HG03135 (cell line): Measurements from ENCODE around the gene MED9.
A peak's percentile ranks its signal among the peaks of the same experiment; 100 is the strongest.

Source experiments
- ATAC-seq: cut with Tn5 transposase; IDR thresholded peaks from one replicate; pipeline ENCODE4 v1.9.1; 2021; ENCODE audit warnings: mild to moderate bottlenecking, moderate library complexity; ENCODE audit not compliant: unreplicated experiment

Gene MED9

DNA sequence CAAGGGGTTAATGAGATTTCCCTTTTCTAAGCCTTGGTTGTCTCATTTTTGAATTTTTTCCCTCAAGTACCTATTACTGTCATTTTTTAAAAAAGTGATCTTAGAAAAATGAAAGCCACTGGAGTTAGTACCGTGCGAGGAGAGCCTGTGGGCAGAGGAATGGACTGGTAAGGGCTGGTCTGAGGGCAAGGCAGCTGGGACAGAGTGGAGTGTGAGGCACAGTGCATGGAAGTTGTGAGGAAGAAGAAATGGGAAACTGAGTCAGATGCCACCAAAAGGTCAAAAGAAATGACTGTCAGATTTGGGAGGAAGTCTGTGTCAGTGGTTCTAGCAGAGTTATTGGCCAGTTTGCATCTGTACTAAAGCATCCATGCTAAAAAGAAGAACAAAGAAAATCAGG, 11.2 kb downstream of the MED9 start:
- ATAC-seq: no peak

DNA sequence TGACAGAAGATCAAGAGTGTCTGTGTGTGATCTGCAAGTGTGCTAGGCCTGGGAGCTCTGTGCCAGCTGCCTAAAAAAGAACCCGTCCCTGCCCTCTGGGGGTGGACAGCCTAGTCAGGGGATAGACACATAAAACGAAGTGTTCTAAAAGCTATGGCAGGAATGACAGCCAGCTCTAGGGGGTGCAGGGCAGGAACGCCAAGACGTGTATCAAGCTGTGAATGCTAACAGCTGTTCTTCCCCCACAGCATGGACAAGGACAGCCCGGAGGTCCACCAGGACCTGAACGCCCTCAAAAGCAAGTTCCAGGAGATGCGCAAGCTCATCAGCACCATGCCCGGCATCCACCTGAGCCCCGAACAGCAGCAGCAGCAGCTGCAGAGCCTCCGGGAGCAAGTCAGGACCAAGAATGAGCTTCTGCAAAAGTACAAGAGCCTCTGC, 14.3 kb downstream of the MED9 start:
- no peak for ATAC-seq

DNA sequence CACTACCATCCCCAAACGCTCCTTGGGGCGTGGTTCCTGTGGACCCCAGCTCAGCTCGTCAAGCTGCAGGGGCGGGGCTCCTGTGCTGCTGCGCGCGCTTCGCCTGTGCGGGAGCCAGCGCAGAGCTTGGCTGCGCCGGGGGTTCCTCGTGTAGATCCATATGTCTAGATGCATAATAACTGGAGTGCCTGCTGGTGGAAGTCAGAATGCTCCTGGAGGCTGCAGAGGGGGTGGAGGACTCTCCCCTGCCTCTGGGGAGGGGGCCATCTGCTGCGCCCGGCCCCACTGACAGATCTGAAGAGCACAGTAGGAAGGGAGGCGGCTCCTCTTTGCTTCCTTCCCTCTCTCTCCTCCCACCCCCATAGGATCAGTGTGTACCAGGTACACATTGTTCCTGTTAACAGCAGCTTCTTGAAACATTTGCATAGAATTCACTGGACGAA, 14.8 kb downstream of the MED9 start:
- no peak for ATAC-seq

DNA sequence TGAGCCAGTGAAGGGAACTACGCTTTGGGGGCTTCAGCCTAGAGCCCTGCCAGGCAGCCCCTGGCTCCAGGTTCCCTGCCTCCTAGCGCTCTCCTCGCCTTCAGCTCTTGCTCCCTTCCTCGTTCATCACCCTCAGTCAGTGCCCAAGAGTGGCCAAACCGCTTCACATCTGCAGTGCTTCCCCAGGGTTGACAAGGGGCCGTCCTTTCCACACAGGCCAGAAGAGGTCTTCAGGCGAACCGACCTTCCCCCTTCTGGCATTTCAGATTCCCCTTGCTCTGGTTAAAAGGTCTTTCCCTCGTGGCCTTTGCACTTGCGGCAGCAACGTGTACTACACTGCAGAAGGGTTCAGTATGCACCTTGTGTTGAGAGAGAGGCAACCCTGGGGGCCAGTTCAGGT, 15.3 kb downstream of the MED9 start:
- no peak for ATAC-seq

DNA sequence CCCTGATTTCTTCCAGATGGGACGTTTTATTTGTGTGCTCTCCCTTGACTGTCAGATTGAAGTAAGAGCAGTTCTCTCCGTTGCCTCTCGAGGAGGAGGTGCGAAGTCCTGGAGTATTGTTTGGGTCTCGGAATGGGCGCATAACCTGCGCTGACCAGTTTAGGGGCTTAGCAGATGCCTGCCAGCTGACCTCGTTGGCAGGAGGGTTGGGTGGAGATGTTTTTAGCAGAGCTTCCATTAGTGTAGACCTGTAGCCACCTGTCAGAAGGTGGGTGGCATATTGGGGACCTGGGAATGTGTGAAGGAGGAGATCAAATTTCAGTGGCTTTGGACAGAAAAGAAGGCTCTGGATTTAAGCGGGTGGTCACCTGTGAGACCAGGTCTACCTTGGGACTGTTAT, 15.8 kb downstream of the MED9 start:
- ATAC-seq: no peak

DNA sequence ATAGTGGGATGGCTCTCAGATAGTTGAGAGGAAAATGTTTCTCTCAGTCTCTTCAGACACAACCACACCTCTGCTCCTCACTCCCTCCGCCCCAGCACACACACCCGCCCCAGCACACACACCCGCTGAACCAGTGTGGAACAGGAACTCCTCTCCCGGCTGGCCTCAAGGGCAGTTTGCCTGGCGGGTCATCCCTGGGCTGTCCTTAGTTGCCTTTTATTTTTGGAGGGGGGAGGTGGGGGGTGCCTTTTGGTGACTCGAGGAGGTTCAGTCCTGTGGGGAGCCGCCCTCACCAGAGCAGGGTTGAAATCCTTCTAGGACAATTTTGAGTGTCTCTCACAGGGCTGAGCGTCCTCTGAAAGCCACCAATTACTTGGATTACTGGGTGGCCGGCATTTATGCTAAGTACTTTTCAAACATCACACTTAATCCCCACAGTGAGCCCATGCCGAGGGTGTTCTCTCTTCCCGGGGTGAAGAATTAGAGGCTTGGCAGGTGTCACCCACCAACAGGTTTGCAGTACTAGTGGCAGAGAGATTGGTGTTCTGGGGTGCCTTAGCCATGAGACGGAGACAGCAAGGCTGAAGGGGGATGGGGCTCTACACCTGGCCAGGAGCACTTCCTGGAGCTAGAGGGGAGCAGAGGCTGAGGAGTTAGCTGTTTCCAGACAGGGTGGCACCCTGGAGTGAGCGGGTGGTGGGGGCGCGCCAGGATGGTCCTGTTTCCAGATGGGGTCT, 16.6 kb downstream of the MED9 start:
- ATAC-seq: no peak

DNA sequence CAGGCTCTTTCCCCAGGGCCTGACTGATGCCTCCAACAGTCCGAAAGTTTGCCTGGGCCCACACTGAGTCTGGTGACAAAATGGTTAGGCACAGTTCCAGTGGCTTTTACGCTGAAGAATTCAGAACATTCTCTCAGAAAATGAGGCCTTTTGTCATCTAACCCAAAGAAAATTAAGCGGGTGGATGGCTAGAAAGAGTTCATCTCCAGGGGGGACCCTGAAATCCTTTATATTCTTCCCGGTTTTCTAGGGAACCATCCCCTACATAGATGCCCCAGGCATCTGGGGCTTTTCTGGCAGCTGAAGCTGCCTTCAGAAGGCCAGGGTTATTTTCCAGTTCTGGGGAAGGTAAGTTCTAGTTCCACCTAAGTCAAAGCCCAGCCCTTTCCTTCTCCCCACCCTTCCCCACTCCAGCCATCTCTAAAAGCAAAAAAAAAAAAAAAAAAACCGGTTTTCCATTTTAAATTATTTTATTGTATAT, 17.2 kb downstream of the MED9 start:
- ATAC-seq: no peak

DNA sequence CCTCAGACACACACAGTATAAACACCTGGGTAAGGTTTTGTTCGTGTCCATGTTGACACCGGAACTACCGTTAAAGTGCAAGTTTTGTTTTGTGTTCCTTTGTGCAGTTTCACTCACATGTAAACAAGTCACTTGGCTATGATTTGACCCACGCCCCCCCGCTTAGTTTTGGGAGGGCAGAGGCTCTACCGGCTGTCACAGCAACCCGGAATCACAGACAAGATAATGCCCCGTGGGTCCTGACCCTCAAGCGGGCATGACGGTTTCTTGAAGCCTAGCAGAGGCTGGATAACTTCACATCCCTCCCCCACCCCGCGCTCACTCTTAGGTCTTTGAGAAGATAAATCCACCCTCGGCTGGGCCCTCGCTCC, 17.7 kb downstream of the MED9 start:
- no peak for ATAC-seq

DNA sequence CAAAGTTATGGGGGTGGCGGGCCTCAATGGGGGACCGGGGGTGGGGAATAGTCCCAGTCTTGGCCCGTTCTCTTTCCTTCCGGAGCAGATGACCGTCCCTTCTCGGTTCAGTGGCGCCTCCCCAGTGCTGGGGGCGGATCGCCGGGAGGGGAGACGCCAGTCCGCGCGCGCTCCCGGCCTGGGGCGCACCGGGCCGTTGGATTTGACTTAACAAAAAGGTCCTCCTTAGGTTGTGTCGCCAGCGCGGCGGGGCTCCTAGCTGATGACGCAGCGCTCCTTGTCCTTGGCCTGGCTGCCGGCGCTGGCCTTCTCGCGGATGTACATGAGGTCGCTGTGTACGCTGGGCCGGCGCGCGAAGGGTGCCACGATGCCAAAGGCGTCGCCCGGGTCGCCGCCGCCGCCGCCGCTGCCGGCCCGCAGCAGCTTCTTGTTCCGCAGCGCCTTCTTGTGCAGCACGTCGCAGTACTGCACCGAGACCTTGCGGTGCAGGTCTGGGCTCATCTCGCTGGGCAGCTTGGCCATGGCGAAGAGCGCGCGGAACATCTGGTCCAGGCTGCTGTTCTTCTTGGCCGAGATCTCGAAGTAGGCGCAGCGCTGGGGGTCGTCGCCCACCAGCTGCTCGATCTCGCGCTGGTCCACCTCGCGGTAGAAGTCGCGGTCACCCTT, 18.2 kb downstream of the MED9 start:
- ATAC-seq: no peak

DNA sequence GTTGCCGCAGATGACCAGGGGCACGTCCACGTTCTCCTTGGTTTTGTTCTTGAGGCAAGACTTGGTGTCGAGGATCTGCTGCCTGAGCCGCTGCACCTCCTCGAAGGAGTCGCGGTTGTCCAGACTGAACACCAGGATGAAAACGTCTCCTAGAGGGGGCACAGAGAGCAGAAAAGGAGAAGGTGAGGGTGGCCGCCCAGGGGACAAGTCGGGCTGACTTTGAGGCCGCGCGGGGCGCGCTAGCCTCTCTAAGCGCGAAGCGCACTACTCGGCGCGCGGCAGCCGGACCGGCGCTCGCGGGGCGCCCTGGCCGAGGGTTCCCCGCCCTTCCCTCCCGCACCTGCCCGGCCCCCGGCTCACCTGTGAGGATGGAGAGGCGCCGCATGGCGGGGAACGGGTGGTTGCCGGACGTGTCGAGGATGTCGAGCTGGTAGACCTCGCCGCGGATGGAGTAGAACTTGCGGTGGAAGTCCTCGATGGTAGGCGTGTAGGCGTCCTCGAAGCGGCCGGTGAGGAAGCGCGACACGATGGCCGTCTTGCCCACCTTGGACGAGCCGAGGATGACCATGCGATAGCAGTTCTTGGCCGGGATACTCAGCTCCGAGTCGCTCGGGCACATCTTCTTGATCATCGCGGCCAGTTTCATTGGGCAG, 18.9 kb downstream of the MED9 start:
- ATAC-seq: no peak

DNA sequence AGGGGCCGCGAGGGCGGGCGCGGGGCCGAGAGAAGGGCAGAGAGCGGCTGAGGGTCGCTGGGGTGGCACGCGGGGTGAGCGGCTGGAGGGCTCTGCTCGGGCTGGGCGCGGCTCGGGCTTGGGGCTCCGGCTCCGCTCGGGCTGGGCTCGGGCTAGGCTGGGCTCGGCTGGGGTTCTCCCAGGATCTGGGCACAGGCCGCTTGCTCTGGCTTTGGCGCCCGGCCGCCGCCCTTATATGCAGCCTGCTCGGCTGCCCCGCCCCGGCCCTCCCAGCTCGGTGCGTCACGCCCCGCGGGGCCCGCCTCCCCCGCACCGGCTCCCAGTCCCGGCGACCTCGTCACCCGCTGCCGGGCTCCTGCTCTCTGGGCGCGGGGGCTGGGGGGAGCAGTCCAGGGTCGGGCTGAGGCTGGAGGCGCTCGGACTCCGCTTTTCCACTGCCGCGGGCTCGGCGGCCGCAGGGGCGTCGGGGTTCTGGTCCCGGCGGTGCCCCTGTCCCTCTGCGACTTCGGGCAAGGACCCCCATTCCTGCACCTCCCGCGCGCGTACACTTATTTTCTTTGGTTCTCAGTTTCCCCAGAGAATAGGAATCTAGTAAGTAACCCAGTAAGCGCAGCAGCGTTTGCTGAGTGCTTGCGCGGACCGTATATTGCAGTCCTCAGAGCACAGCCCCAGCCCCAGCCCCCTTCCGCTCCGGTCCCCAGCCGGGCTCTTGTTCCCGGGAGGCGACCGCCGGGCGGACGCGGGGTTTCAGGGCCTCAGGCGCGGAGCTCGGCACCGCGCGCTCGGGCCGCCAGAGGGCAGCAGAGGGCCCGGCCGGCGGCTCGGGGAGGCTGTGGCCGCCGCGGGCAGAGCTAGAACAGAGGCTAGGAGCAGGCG, 19.6 kb downstream of the MED9 start, which contains the start of gene RASD1:
TSS of gene RASD1 (minus strand) at position 207 of the 876 bp plus-strand sequence. CDS start 214 bp downstream, outside the sequence.
- ATAC-seq: peak; percentile 55

DNA sequence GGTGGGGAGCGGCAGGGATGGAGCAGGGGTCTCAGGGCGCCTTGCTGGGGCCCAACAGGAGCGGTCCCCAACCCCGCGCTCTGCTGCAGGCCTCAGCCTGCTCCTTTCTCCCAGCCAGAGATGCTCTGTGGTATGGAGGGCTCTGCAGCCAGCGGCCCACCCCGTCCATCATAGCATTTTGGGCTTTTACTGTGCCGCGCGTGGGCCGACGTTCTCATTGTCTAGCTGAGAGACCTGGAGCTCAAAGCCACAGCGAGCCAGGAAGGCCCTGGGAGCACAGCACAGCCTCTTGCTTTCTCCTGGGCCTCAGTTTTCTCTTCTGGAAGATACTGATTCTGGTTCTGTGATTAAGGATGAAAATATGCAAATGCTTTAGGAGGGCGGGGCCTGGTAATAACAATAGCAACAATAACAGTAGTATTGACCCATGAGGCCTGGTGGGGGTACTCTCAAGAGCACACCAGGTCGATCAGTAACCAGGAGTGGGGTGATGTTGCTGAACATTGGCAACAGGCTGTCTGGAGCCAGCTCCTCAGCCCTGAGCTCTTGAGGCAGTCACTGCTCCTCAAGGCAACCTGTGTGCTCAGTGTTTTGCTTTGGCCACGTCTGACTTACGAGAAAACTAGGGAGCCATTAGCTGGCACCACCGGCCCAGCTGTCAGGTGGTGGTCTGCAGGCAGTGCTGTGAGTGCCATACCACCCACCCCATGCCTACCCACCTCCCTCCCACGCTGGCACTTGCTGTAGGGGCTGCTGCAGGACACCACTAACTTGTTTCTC, 20.5 kb downstream of the MED9 start:
- no peak for ATAC-seq

DNA sequence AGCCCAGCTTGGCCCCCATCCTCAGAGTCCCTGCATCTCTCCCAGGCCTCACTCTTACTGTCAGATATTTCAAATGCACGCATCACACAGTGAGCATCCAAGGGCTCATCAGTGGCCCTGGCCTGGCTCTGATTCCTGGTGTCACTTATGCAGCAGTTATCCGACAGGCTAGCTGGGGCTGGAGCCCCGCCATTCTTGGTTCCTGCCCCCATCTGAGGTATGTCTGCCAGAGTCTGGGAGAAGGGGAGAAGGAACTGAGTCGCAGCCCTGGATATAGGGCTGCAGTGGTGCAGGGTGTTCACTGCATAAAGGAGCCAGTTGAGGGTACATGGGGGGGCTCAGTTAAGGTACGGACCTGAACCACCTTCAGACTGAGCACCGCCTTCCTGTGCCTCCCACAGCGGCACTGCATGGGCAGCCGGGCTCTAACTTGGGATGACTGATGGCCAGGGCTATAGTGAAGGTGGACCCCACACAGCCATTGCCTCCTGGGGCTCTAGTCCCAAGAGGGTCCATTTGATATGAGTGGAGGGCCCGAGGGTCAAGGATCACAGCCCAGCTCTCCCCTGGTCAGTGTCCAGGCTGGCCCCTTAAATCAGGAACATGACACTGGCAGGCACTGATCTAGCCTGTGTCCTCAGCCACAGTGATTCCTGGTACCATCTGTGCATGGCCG, 21.2 kb downstream of the MED9 start:
- no peak for ATAC-seq

DNA sequence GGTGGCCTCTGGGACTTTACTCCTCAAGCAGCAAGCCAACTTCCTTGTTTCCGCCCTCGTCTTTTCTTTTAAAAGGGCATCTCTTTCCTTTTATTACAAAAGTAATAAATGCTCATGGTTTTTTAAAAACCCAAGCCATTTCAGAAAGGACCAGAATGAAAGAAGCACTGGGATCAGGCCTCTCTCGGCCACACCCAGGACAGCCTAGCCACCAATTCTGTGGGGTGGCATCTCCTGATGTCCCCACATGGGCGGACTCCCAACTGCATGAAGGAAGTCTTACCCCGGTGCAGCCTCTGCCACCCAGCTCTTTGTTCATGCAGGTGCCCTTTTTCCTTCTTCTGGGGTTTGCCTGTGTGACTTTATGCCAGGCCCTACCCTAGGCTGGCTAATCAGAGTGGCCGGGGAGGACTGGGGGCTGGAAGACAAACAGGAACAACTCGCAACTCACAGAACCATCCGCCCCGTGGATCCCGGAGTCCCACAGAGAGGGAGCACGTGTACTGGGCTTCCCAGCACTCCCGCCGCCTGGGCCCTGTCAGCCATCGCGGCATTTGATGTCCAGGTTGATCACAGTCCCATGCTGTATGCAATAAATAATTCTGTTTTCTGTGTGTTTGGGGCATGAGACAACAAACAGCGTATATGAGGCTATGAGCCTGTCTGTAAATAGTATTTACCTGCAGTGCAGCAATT, 22.0 kb downstream of the MED9 start:
- ATAC-seq: no peak

DNA sequence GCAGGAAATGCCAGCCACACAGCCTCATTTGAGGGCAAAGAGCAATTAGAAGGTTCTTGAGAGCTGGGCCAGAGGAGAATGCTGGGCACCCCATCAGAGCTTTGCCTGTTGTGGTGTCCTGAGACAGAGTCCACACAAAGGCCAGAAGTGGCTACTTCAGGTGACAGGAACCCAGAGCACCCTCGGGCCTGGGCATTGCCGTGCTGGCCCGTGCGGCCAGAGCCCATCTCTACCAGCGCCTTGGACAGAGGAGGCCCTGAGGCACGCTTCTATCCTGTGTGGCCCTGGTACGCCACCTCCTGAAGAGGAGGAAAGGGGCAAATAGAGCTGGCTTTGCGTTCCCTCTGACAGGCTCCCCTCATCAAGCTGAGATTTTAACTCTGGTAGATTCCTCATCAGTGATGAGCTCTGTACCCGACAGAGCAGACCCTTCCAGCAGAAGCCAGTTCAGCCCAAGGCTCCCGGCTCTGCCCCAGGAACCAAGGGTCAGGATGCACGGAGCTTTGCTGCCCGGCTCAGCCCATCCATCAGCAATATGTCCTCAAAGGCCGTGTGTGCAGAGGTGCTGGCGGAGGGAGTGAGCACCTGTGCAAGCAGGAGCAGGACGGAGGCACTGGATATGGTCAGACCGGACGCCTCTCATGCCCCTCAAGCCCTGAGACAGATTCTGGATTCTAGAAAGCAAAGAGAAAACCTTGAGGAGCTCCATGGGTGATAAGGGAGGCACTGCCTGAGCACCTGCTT, 22.8 kb downstream of the MED9 start:
- ATAC-seq: no peak

DNA sequence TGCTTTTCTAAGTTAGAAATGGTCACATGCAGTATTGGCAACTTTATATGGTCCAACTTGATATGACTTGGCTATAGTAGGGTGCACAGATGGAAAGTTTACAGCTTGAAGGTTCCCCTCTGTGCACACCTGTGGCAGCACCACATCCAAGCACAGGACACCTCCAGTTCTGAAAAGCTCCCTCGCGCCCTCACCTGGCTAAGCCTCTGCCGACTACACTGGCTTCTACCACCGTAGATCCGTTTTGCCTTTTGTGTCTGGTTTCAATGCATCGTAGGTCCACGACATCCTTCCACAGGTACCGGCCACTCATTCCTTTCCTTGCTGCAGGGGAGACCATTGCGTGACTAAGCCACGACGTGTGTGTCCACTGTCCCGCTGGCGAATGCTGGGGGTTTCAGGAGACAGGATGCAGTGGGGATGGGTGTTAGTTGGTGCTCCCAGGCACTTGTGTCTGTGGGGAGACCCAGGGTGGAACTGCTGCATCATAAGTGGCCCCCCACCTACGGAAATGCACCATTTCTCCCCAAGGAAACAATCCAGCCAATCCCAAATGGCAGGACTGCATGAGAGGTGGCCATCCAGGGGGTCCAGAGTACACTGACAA, 24.3 kb downstream of the MED9 start:
- ATAC-seq: no peak

DNA sequence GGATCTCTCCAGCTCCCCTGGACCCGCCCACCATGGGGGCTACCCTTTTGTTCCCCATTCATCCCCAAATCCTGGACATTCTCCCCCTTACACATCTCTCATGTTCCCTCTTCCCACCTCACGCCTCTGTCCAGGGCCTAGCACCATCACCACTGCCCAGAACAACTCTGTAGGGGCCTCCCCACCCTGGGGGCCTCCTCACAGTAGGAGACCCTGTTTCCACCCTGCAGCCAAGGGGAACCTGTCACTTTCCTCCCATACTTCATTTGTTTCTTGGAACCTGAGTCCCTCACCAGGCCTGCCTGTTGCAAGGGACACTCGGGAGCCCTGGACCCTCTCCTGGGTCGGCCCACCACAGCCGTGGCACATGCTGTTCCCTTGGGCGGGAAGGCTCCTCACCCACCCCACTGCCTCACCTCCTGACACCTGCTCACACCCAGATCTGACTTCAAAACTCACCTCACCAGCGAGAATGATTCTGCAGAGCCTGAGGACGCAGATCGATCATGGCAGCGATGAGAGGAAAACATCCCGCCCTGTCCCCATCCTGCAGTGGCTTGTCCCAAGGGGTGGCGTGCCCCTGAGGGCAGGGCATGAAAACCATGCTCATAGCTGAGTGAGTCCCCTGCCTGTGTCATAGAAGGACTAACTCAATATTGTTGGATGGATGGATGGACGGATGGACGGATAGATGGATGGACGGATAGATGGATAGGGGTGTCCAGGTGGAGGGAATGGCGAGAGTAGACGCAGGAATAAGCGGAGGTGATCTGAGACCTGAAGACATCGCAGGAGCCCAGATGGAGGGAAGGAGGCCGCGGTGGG, 26.2 kb downstream of the MED9 start:
- no peak for ATAC-seq
